ENCODE data around the gene FRY.

GRCh38 chr13:32247887-32248286, 216.3 kb downstream of the FRY start:
- TF ChIP-seq CTCF (IDR thresholded peaks at IDR 0.05) (no peak), POLR2A (IDR thresholded peaks at IDR 0.05) (no peak)

All from heart left ventricle (tissue), 13 donors.